Measurements from ENCODE around the gene FRMPD2.

GRCh38 chr10:48249763-48250351, 24.6 kb downstream of the FRMPD2 start:
- TF ChIP-seq CTCF (conservative IDR thresholded peaks at IDR 0.05; ENCODE audit: low read depth, low read length) (no peak), EZH2 (IDR thresholded peaks at IDR 0.05; ENCODE audit: borderline replicate concordance, low read depth, low read length, poor library complexity, severe bottlenecking) (no peak)
